Coronary artery (tissue), 2 donors: ENCODE results near the gene AGO4.
"Not testable (repeated sequence)": the region's sequence is repeated elsewhere in the genome, so short reads cannot be mapped to it uniquely, and the experiment has no call there.

Experiments used
- DNase-seq: peaks from one replicate; pipeline ENCODE4 v3.0.0-alpha.2; 2017; ENCODE audit warnings: low spot score
- H3K27ac ChIP-seq, 2 donors: fragments of 200-600 bp; sonication (generic); one replicate each; pipeline ENCODE4 v1.5.1; 2016 to 2019
- H3K4me3 ChIP-seq: fragments of 200-600 bp; sonication (generic); 2 replicates; pipeline ENCODE4 v1.5.1; 2016; ENCODE audit warnings: mild to moderate bottlenecking, moderate library complexity
- CTCF ChIP-seq: fragments of 200-600 bp; sonication (generic); IDR thresholded peaks from one replicate; pipeline ENCODE4 v1.5.1; 2019; ENCODE audit warnings: antibody characterized with exemption

The AGO4 gene

GRCh38 chr1:35797380-35797779 lies 10.4 kb upstream of the AGO4 start:
- H3K27ac ChIP-seq, result no peak overlapping the region

GRCh38 chr1:35798019-35798418 lies 9.8 kb upstream of the AGO4 start:
- not testable (repeated sequence) for DNase-seq, H3K27ac ChIP-seq, H3K4me3 ChIP-seq

More at GRCh38 chr1:35797380-35797779, 10.4 kb upstream of the AGO4 start:
- DNase-seq, result no peak
- TF ChIP-seq CTCF, result no peak
- H3K4me3 ChIP-seq, result no peak overlapping the region

GRCh38 chr1:35800167-35800887 lies 7.5 kb upstream of the AGO4 start:
- H3K27ac ChIP-seq, H3K4me3 ChIP-seq, DNase-seq: not testable (repeated sequence)

GRCh38 chr1:35808450-35809113 lies 766 bp downstream of the AGO4 start:
- Histone ChIP-seq H3K4me3 (peak overlapping the region; percentile 87), H3K27ac (peak overlapping the region; percentile 92)
- peak; percentile 79 for DNase-seq
- no peak for TF ChIP-seq CTCF

GRCh38 chr1:35809114-35810095 lies 1.6 kb downstream of the AGO4 start:
- no peak for TF ChIP-seq CTCF
- H3K4me3 ChIP-seq, result peak overlapping the region; percentile 87
- no peak for DNase-seq
- peak overlapping the region; percentile 92 for H3K27ac ChIP-seq

- no peak for TF ChIP-seq CTCF
- no peak for DNase-seq
- Histone ChIP-seq H3K27ac (peak overlapping the region in 1 of 2 donors; percentile 63), H3K4me3 (peak overlapping the region; percentile 33)
Measured at GRCh38 chr1:35810096-35810881, 2.5 kb downstream of the AGO4 start.

- not testable (repeated sequence) for H3K27ac ChIP-seq, H3K4me3 ChIP-seq, DNase-seq
Measured at GRCh38 chr1:35812754-35813153, 4.9 kb downstream of the AGO4 start.

GRCh38 chr1:35825255-35825654 lies 17.4 kb downstream of the AGO4 start:
- TF ChIP-seq CTCF, result no peak
- no peak overlapping the region for H3K27ac ChIP-seq
- no peak for DNase-seq
- H3K4me3 ChIP-seq, result no peak overlapping the region
